Tibial nerve (tissue), 4 donors: ENCODE data around the gene FGD3.
"Not testable (repeated sequence)": the region's sequence is repeated elsewhere in the genome, so short reads cannot be mapped to it uniquely, and the experiment has no call there.

Source experiments
- CTCF ChIP-seq, 5 experiments: fragments of 200-600 bp in 3 of 5; fragments of 450-650 bp in 2 of 5; sonication (generic) in 3 of 5; IDR thresholded peaks; one replicate each; pipeline ENCODE4 v1.5.1; 2016 to 2019; ENCODE audit warnings: antibody characterized with exemption in 5 of 5, mild to moderate bottlenecking in 3 of 5, moderate library complexity in 2 of 5
- EP300 ChIP-seq, 2 donors: sonication (generic); formaldehyde crosslinking; IDR thresholded peaks; one replicate each; pipeline ENCODE4 v1.6.1; 2017; ENCODE audit warnings: antibody characterized with exemption in 2 of 2, mild to moderate bottlenecking in 1 of 2
- POLR2A ChIP-seq, 2 donors: fragments of 450-650 bp; IDR thresholded peaks; one replicate each; pipeline ENCODE4 v1.6.1; 2017; ENCODE audit warnings: antibody characterized with exemption in 2 of 2, mild to moderate bottlenecking in 2 of 2, moderate library complexity in 2 of 2

GRCh38 chr9:93015190-93015589, 67.9 kb downstream of the FGD3 start:
- not testable (repeated sequence) for TF ChIP-seq CTCF, EP300, POLR2A (IDR thresholded peaks at IDR 0.05)
